Measurements from ENCODE around the gene ALOX5.

- TF ChIP-seq, protein P1, sequence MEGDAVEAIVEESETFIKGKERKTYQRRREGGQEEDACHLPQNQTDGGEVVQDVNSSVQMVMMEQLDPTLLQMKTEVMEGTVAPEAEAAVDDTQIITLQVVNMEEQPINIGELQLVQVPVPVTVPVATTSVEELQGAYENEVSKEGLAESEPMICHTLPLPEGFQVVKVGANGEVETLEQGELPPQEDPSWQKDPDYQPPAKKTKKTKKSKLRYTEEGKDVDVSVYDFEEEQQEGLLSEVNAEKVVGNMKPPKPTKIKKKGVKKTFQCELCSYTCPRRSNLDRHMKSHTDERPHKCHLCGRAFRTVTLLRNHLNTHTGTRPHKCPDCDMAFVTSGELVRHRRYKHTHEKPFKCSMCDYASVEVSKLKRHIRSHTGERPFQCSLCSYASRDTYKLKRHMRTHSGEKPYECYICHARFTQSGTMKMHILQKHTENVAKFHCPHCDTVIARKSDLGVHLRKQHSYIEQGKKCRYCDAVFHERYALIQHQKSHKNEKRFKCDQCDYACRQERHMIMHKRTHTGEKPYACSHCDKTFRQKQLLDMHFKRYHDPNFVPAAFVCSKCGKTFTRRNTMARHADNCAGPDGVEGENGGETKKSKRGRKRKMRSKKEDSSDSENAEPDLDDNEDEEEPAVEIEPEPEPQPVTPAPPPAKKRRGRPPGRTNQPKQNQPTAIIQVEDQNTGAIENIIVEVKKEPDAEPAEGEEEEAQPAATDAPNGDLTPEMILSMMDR (conservative IDR thresholded peaks at IDR 0.05; ENCODE audit: low read length), result no peak
- TF ChIP-seq EZH2phosphoT487 (IDR thresholded peaks at IDR 0.05; ENCODE audit: borderline replicate concordance), result no peak
Observed at GRCh38 chr10:45487735-45488134, 113.7 kb downstream of the ALOX5 start.
